Mucosa of descending colon (tissue), 3 donors: ENCODE results near the gene ACSL6. TPM values are rescaled to one million over a fixed set of nuclear protein-coding genes. Genes with fewer than 3 reads are reported as not detected.

Experiments used
- ATAC-seq: fragments of 200-7000 bp; cut with Tn5 transposase; one replicate; pipeline ENCODE4 v1.9.1; 2020; ENCODE audit warnings: mild to moderate bottlenecking, moderate library complexity
- DNase-seq, 3 donors: peaks; one replicate each; pipeline ENCODE4 v3.0.0-alpha.2; 2020
- H3K36me3 ChIP-seq: fragments of 200-600 bp; one replicate; pipeline ENCODE4 v1.8.0; 2021; ENCODE audit warnings: low read depth, mild to moderate bottlenecking
- H3K4me1 ChIP-seq: fragments of 200-600 bp; one replicate; pipeline ENCODE4 v1.8.0; 2021; ENCODE audit warnings: low read depth, mild to moderate bottlenecking
- H3K4me3 ChIP-seq: fragments of 200-600 bp; one replicate; pipeline ENCODE4 v1.8.0; 2021; ENCODE audit warnings: mild to moderate bottlenecking
- H3K9me3 ChIP-seq: fragments of 200-600 bp; one replicate; pipeline ENCODE4 v1.8.0; 2021; ENCODE audit warnings: mild to moderate bottlenecking
- intact Hi-C, 2 donors: fragments of 100-400 bp; cut with DNase I in 1 of 2; cut with micrococcal nuclease in 1 of 2; formaldehyde crosslinking; loops; one replicate each; pipeline versions ENCODE4 v1.11.0 to v1.11.1; 2022; cut with DNase I, micrococcal nuclease
- total RNA-seq, 3 donors: library from RNA; stranded (reverse); fragmentation: NEBNext Ultra II Directional in 2 of 3; extraction: Animal tissue kit (Norgen Biotek cat#: 25700) in 2 of 3; gene quantifications; one replicate each; pipeline versions ENCODE4 v1.2.1 to v1.2.4, GENCODE V29; 2021 to 2023
- TF ChIP-seq, protein P1 (sequence below): fragments of 200-600 bp; IDR thresholded peaks from one replicate; pipeline ENCODE4 v1.8.0; 2022; ENCODE audit warnings: antibody characterized with exemption, mild to moderate bottlenecking
- donor health status: DM: no; HTN: no; CAD: no; lungs with moderate emphysema.
- donor health status: DM: no; HTN: no; CAD: no.
- donor health status: DM: no; HTN: yes; CAD: no.

Gene ACSL6
- total RNA-seq, 3 donors from 2014 or later: 0.38 to 3.8 (median 0.77) TPM

DNA sequence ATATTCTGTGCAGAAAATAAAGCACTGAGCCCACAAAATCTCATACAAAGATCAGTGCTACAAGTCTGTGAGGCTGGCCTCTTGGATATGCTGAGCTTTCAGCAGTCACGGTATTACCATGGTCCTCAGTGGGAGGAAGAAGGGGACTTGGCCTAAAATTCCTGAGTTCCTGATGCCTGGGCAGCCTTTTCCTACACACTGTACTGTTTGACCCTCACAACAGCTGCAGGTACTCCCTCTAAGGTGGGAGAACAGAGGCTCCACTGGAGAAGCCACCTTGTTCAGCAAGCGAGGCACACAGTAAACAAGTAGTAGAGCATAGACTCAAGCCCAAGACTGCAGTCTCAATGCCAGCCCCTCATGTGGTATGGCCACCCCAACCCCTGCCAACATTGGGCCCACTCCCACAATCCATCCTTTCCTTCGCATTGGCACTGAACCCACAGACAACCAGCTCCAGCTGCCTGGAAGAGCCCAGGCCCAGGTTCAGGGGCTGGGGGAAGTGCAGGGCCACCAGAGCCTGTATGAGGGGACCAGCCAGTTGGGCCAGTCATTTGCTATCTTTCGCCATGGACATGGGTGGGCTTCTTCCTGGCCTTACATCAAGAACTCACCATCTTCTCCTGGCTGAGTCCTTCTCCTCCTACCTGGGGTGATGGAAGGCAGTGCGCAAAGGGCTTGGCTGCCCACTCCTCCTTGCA is 14.3 kb downstream of the ACSL6 start:
- TF ChIP-seq, protein P1, sequence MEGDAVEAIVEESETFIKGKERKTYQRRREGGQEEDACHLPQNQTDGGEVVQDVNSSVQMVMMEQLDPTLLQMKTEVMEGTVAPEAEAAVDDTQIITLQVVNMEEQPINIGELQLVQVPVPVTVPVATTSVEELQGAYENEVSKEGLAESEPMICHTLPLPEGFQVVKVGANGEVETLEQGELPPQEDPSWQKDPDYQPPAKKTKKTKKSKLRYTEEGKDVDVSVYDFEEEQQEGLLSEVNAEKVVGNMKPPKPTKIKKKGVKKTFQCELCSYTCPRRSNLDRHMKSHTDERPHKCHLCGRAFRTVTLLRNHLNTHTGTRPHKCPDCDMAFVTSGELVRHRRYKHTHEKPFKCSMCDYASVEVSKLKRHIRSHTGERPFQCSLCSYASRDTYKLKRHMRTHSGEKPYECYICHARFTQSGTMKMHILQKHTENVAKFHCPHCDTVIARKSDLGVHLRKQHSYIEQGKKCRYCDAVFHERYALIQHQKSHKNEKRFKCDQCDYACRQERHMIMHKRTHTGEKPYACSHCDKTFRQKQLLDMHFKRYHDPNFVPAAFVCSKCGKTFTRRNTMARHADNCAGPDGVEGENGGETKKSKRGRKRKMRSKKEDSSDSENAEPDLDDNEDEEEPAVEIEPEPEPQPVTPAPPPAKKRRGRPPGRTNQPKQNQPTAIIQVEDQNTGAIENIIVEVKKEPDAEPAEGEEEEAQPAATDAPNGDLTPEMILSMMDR: no peak
- H3K4me3 ChIP-seq: no peak overlapping the region
- H3K4me1 ChIP-seq: no peaks in the 10 kb centered on the region
- no peaks in the 10 kb centered on the region for H3K36me3 ChIP-seq
- peak in 1 of 3 donors; percentile 12 for DNase-seq
- ATAC-seq: no peak
- no peaks in the 10 kb centered on the region for H3K9me3 ChIP-seq
- intact Hi-C loops: no loop called here

DNA sequence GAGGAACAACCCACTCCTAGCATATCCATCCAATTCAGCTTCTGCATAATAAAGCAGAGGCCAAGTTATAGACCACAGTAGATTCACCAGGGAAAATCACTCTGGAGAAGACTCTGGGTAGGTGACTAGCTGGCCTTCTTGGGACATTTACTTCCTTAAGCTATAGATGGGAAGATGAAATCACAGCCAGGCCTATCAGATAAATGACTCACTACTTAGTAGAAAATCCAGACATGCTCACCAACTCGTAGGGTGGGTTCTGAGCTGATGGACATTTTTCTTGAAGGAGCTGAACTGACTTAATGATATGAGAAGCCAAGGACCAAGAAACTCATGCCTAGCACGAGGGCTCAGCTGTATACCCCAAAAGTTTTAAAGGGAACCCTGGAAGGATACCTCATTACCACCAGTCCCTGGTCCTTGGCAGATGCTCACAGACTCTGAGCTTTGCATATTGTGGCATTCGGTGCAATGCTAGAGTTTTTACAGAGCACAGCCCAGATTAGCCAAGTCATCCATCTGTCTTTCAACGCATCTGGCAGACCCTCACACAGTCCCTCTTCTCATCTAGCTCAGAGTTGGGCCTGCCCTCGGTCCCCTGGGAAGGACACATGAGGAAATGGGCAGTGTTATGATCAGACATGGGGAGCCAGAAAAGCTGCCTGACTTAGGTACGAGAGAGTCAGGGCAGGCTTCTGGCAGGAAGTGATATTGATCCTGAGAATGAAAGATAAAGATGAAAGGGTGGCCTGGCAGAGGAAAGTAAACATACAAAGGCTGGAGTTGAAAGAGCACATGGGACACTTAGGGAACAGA is 15.0 kb downstream of the ACSL6 start:
- no peak for ATAC-seq
- DNase-seq: no peak
- intact Hi-C loops: no loop called here
- no peaks in the 10 kb centered on the region for H3K36me3 ChIP-seq
- H3K4me3 ChIP-seq: no peak overlapping the region
- no peaks in the 10 kb centered on the region for H3K9me3 ChIP-seq
- TF ChIP-seq, protein P1: no peak
- no peaks in the 10 kb centered on the region for H3K4me1 ChIP-seq

DNA sequence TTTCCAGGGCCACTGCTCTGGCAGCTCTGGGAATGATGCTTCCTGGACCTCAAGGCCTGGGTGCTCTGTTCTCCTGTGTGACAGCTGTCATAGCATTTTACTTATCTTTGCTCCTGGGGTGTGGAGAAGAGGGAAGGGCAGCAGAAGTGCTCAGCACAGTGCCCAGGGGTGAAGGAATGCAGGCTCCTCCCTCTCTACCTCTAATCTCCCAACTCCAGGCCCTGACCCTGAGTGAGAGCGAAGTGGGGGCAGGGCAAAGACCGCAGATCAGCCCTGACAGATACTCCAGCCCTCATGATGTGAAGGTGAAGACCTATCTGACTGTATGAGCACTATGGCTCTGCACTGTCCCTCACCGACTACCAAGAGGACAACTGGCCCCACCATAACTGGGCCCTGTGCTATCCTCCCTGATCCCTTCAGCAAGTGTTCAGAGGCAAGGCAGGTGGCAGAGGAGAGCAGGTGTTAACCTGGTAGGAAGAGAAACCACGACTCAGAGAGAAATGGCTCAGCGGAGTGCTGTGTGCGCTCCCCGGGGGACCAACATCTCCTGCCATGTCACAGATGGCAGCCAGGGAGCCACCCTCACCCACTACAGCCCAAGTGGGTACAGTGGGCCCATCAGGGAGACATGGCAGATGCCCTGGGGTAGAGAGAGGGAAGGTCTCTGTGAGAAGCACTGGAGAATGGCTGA is 16.8 kb downstream of the ACSL6 start:
- Histone ChIP-seq H3K36me3 (no peaks in the 10 kb centered on the region), H3K4me1 (no peaks in the 10 kb centered on the region), H3K9me3 (no peaks in the 10 kb centered on the region), H3K4me3 (no peak overlapping the region)
- DNase-seq: no peak
- intact Hi-C loops: no loop called here
- no peak for ATAC-seq
- TF ChIP-seq, protein P1: no peak

DNA sequence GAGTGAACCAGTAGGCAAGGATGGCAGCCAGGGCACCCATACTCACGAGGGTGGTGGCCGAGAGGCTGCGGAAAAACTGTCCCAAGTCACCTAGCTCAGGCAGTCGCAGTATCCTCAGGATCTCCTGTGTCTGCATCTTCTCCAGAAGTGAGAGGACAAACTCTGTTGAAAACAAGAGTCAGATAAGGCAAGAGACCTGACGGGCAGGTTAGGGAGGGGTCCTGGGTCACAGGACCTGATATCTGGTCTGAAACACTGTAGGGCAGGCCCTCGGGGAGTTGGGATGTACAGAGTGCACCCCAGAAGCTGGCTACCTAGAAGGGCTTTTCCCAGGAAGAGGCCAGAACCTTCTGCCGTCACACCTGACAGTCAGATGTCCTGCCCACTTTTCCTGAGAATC is 17.4 kb downstream of the ACSL6 start:
- TF ChIP-seq, protein P1: no peak
- no peak for DNase-seq
- no peaks in the 10 kb centered on the region for H3K4me1 ChIP-seq

DNA sequence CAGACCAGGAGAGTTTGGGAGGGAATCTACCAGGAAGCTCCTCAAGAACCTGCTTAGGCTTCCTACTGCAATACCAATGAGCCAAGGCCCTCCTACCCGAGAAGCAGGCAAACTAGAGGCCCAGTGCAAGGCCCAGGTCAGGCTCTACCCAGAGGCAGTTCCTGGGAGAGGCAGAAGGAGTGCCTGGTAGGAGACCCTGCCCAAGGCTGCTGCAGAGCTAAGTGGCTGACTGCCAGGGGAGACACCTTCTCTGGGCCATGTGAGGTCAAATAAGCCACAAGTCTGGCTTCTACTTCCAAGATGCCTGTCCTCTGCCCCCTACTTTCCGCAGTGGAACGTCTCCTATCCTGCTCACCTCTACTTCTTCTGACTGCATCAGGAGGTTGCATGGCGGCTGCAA is 17.8 kb downstream of the ACSL6 start:
- H3K4me3 ChIP-seq: no peak overlapping the region
- TF ChIP-seq, protein P1: no peak
- no peaks in the 10 kb centered on the region for H3K9me3 ChIP-seq
- intact Hi-C loops: no loop called here
- ATAC-seq: no peak
- DNase-seq: no peak
- no peaks in the 10 kb centered on the region for H3K36me3 ChIP-seq
- H3K4me1 ChIP-seq: no peaks in the 10 kb centered on the region

More for the DNA sequence above, 17.4 kb downstream of the ACSL6 start:
- Histone ChIP-seq H3K36me3 (no peaks in the 10 kb centered on the region), H3K4me3 (no peak overlapping the region), H3K9me3 (no peaks in the 10 kb centered on the region)
- intact Hi-C loops: no loop called here
- no peak for ATAC-seq
